Gastrocnemius medialis (tissue), 4 donors: ENCODE results near the gene DGKE. TPM values are rescaled to one million over a fixed set of nuclear protein-coding genes. Genes with fewer than 3 reads are reported as not detected.

Experiments used
- ATAC-seq, 2 donors: fragments of 150-250 bp; one replicate each; pipeline ENCODE4 v1.9.1; 2016
- DNase-seq, 2 donors: peaks; one replicate each; pipeline ENCODE4 v3.0.0-alpha.2; 2019
- H3K27ac ChIP-seq, 4 donors: fragments of 200-600 bp; sonication (generic); 1 replicate in 1 of 4; 2 replicates in 3 of 4; pipeline ENCODE4 v1.5.1; 2016 to 2018; ENCODE audit warnings: mild to moderate bottlenecking in 2 of 4, moderate library complexity in 1 of 4
- H3K27me3 ChIP-seq, 3 donors: fragments of 200-600 bp; sonication (generic) in 2 of 3; 1 replicate in 1 of 3; 2 replicates in 2 of 3; pipeline versions ENCODE4 v1.5.1 to v1.6.0; 2016 to 2019; ENCODE audit warnings: mild to moderate bottlenecking in 1 of 3, moderate library complexity in 1 of 3
- H3K36me3 ChIP-seq, 2 donors: fragments of 200-600 bp; sonication (generic) in 1 of 2; one replicate each; pipeline ENCODE4 v1.5.1; 2017 to 2018
- H3K4me1 ChIP-seq, 2 donors: fragments of 200-600 bp; sonication (generic) in 1 of 2; one replicate each; pipeline ENCODE4 v1.5.1; 2016 to 2017; ENCODE audit warnings: mild to moderate bottlenecking in 2 of 2
- H3K4me3 ChIP-seq, 4 donors: fragments of 200-600 bp; sonication (generic) in 3 of 4; 1 replicate in 1 of 4; 2 replicates in 3 of 4; pipeline ENCODE4 v1.5.1; 2016 to 2019; ENCODE audit warnings: mild to moderate bottlenecking in 2 of 4
- H3K9me3 ChIP-seq, 3 donors: fragments of 200-600 bp; sonication (generic) in 2 of 3; 1 replicate in 1 of 3; 2 replicates in 2 of 3; pipeline ENCODE4 v1.5.1; 2016 to 2019
- POLR2A ChIP-seq, 2 donors: fragments of 450-650 bp; IDR thresholded peaks; one replicate each; pipeline ENCODE4 v1.6.1; 2017; ENCODE audit warnings: antibody characterized with exemption in 2 of 2, mild to moderate bottlenecking in 2 of 2, moderate library complexity in 2 of 2
- in situ Hi-C, 4 donors: fragments of 200-750 bp; cut with MboI; loops; one replicate each; pipeline versions ENCODE4 v1.15.0 to v1.8.0; 2017; ENCODE audit warnings: low sequenced_read_pairs in 4 of 4
- intact Hi-C: fragments of 100-400 bp; cut with DNase I; formaldehyde crosslinking; loops from one replicate; pipeline ENCODE4 v1.15.1; 2023; ENCODE audit warnings: low total_unique reads
- total RNA-seq, 4 donors: library from RNA; depleted of rRNA; stranded (reverse); fragments of >200 nt; gene quantifications; one replicate each; pipeline versions ENCODE4 v1.1.0 to v1.2.3, GENCODE V29; 2016
- TF ChIP-seq, protein P1 (sequence below), 5 experiments: fragments of 450-650 bp in 3 of 5; fragments of 200-600 bp in 2 of 5; sonication (generic) in 2 of 5; IDR thresholded peaks in 4 of 5; conservative IDR thresholded peaks in 1 of 5; 1 replicate in 4 of 5; 2 replicates in 1 of 5; pipeline ENCODE4 v1.5.1; 2016 to 2019; ENCODE audit warnings: antibody characterized with exemption in 5 of 5, mild to moderate bottlenecking in 3 of 5, moderate library complexity in 3 of 5

DGKE gene
- total RNA-seq, 4 donors from 2014 or later = 0.53 to 3.0 (median 1.6) TPM

GRCh38 chr17:56887552-56888467 lies 53.9 kb downstream of the DGKE start:
- TF ChIP-seq, protein P1, sequence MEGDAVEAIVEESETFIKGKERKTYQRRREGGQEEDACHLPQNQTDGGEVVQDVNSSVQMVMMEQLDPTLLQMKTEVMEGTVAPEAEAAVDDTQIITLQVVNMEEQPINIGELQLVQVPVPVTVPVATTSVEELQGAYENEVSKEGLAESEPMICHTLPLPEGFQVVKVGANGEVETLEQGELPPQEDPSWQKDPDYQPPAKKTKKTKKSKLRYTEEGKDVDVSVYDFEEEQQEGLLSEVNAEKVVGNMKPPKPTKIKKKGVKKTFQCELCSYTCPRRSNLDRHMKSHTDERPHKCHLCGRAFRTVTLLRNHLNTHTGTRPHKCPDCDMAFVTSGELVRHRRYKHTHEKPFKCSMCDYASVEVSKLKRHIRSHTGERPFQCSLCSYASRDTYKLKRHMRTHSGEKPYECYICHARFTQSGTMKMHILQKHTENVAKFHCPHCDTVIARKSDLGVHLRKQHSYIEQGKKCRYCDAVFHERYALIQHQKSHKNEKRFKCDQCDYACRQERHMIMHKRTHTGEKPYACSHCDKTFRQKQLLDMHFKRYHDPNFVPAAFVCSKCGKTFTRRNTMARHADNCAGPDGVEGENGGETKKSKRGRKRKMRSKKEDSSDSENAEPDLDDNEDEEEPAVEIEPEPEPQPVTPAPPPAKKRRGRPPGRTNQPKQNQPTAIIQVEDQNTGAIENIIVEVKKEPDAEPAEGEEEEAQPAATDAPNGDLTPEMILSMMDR (IDR thresholded peaks at IDR 0.05 in 4 of 5, conservative IDR thresholded peaks at IDR 0.05 in 1 of 5) = no peak
- TF ChIP-seq POLR2A (IDR thresholded peaks at IDR 0.05) = no peak
- peaks cover 0 to 53% of the 10 kb centered on the region in 2 donors for H3K36me3 ChIP-seq

DNA sequence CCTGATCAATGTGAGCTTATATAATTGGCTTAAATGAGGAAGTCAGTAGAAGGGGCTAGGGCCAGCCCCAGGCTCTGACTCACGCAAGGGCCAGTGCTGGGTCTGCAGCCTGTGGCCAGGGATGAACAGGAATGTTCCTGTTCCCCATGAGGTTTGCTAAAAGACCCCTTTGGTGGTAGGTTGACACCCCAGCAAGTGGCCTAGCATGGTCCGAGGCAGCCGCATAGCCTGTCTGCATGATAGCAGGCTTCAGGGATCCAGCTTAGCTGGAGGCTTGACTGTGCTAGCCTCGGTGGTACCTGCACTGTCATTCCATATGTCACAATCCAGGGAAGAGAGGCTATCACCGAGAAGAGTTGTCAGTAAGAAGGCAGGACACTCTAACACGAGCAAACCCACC lies 56.4 kb downstream of the DGKE start:
- Histone ChIP-seq H3K4me1 (no peaks in the 10 kb centered on the region), H3K4me3 (no peak overlapping the region), H3K36me3 (peaks cover 0 to 79% of the 10 kb centered on the region in 2 donors), H3K27ac (no peak overlapping the region), H3K9me3 (no peaks in the 10 kb centered on the region), H3K27me3 (no peaks in the 10 kb centered on the region)
- in situ Hi-C loops = no loop called here
- DNase-seq (no peak), ATAC-seq (no peak)
- intact Hi-C loops = no loop called here
- TF ChIP-seq POLR2A (IDR thresholded peaks at IDR 0.05) = no peak
- TF ChIP-seq, protein P1 (IDR thresholded peaks at IDR 0.05 in 4 of 5, conservative IDR thresholded peaks at IDR 0.05 in 1 of 5) = no peak

More at GRCh38 chr17:56887552-56888467, 53.9 kb downstream of the DGKE start:
- DNase-seq = no peak
- no peak for ATAC-seq
- no peak overlapping the region for H3K4me3 ChIP-seq
- H3K27ac ChIP-seq = no peak overlapping the region
- in situ Hi-C loops (no loop called here), intact Hi-C loops (loop anchor here (5.0 kb wide), 1 partner anchor 36 kb away; no protein-coding TSS in a partner anchor)
- no peaks in the 10 kb centered on the region for H3K4me1 ChIP-seq
- H3K9me3 ChIP-seq = no peaks in the 10 kb centered on the region
- no peaks in the 10 kb centered on the region for H3K27me3 ChIP-seq

- H3K4me3 ChIP-seq = no peak overlapping the region
- no peaks in the 10 kb centered on the region for H3K4me1 ChIP-seq
- H3K27me3 ChIP-seq = no peaks in the 10 kb centered on the region
- intact Hi-C loops (loop anchor here (1.0 kb wide), 1 partner anchor 49 kb away; no protein-coding TSS in a partner anchor), in situ Hi-C loops (no loop called here)
- no peaks in the 10 kb centered on the region for H3K9me3 ChIP-seq
- H3K36me3 ChIP-seq = peaks cover 0 to 84% of the 10 kb centered on the region in 2 donors
- DNase-seq (no peak), ATAC-seq (no peak)
- no peak overlapping the region for H3K27ac ChIP-seq
- TF ChIP-seq POLR2A (IDR thresholded peaks at IDR 0.05) = no peak
- TF ChIP-seq, protein P1 (IDR thresholded peaks at IDR 0.05 in 4 of 5, conservative IDR thresholded peaks at IDR 0.05 in 1 of 5) = no peak
Observed at GRCh38 chr17:56890906-56891674, 57.1 kb downstream of the DGKE start.

DNA sequence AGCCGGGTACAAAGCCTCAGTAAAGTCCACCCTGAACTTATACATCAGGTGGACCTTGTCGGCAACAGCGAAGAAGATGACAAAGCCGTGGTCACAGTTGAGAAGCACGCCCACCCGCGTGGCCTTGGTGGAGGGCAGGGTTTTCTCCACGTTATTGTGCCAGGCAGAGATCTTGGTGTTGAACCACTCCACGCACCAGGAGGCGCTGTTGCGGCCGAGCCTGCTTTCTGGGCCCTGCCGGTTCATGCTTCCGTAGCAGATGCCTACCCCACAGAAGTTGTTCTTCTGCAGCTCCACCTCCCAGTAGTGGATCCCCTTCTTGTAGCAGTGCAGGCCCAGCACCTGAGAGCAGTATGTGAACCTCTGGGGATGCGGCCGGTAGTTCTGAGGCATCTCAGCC lies 57.8 kb downstream of the DGKE start:
- no peak for ATAC-seq
- Histone ChIP-seq H3K27me3 (no peaks in the 10 kb centered on the region), H3K27ac (no peak overlapping the region), H3K4me1 (no peaks in the 10 kb centered on the region), H3K4me3 (no peak overlapping the region), H3K36me3 (peaks cover 0 to 87% of the 10 kb centered on the region in 2 donors), H3K9me3 (no peaks in the 10 kb centered on the region)
- no peak for DNase-seq
- intact Hi-C loops (loop anchor here (1.0 kb wide), 1 partner anchor 49 kb away; no protein-coding TSS in a partner anchor), in situ Hi-C loops (no loop called here)
- TF ChIP-seq POLR2A (IDR thresholded peaks at IDR 0.05) = no peak
- TF ChIP-seq, protein P1 (IDR thresholded peaks at IDR 0.05 in 4 of 5, conservative IDR thresholded peaks at IDR 0.05 in 1 of 5) = peak in 4 of 5 experiments; percentile 14 to 50 (median 40)
